ENCODE measurements around the gene DPH6.

Gene DPH6

DNA sequence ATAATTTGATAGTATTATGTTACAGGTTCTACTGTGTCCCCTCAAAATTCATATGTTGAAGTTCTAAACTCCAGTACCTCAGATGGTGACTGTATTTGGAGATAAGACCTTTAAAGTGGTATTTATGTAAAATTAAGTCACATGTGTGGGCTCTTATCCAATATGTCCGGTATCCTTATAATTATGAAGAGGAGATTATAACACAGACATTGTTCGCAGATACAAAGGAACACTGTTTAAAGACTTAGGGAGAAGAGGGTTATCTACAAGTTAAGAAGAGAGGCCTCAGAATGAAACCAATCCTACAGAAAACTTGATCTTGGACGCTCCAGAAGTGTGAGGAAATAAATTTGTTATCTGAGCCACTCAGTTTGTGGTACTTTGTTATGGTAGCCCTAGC is 50.9 kb downstream of the DPH6 start:
- no peak for DNase-seq (ENCODE audit: low read depth)
- H3K4me3 ChIP-seq (ENCODE audit: low read depth, low read length), result no peak overlapping the region

DNA sequence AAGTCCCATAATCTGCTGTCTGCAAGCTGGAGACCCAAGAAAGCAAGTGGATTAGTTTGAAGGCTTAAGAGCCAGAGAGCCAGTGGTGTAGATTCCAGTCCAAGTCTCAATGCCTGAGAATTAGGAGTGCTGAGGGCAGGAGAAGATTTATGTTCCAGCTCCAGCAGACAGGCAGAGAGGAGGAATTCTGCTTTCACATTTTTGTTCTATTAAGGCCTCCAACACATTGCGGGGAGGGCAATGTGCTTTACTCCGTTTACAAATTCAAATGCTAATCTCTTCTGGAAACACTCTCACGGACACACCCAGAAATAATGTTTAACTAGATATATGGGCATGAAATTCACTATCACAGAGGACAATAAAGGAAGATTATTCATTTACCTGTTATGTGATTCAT is 54.0 kb downstream of the DPH6 start:
- H3K4me3 ChIP-seq (ENCODE audit: low read depth, low read length), result no peak overlapping the region
- DNase-seq (ENCODE audit: low read depth), result no peak

DNA sequence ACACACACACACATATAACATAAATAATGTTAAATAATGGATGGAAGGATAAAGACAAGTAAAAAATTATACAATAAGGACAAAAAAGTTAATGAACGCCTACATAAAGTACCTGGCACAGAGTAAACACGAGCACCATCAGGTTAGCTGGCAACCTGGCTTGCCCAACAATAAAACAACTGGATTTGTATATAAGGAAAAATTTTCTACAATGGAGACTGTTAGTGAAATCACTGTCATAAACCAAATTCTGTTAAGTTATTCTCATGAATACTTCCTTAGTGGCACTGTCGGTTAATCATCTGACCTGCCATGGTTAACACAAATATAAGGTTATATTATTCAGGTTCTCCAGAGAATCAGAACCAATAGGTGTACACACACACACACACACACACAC is 54.8 kb downstream of the DPH6 start:
- H3K4me3 ChIP-seq (ENCODE audit: low read depth, low read length), result no peak overlapping the region
- DNase-seq (ENCODE audit: low read depth), result no peak

DNA sequence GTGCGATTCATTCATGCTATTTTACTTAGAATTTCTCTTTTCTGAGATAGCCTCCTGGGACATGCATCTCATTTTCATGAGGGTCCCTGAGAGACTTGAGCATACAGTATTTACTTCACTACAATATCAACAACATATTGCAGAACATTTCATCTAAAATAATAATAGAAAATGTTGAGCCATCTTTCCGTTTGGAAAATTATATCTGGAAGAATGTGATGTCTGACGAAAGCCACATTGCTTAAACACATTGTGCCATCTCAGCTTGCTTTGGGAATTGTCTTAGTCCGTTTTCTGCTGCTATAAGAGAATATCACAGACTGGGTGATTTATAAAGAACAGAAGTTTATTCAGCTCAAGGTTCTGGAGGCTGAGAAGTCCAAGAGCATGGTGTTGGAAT is 55.5 kb downstream of the DPH6 start:
- DNase-seq (ENCODE audit: low read depth), result no peak

DNA sequence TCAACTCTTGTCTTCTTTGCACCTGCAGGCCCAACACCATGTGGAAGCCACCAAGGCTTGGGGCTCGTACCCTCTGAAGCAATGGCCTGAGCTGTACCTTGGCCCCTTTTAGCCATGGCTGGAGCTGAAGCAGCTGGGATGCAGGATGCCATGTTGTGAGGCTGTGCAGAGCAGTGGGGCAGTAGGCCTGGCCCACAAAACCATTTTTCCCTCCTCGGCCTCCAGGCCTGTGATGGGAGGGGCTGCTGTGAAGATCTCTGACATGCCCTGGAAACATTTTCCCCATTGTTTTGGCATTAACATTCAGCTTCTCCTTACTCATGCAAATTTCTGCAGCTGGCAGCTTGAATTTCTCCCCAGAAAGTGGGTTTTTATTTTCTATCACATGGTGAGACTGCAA is 58.5 kb downstream of the DPH6 start:
- H3K4me3 ChIP-seq (ENCODE audit: low read depth, low read length), result no peak overlapping the region
- no peak for DNase-seq (ENCODE audit: low read depth)

More for the DNA sequence above, 55.5 kb downstream of the DPH6 start:
- no peak overlapping the region for H3K4me3 ChIP-seq (ENCODE audit: low read depth, low read length)

DNA sequence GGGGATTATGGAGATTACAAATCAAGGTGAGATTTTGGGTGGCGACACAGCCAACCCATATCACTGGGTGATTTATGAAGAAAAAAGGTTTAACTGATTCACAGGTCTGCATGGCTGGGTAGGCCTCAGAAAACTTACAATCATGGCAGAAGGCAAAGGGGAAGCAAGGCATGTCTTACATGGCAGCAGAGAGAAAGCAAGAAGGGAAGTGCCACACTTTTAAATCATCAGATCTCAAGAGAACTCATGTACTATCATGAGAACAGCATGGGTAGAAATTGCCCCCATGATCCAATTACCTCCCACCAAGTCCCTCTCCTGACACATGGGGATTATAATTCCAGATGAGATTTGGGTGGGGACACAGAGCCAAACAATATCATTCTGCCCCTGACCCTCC is 59.7 kb downstream of the DPH6 start:
- DNase-seq (ENCODE audit: low read depth), result no peak
- no peak overlapping the region for H3K4me3 ChIP-seq (ENCODE audit: low read depth, low read length)

DNA sequence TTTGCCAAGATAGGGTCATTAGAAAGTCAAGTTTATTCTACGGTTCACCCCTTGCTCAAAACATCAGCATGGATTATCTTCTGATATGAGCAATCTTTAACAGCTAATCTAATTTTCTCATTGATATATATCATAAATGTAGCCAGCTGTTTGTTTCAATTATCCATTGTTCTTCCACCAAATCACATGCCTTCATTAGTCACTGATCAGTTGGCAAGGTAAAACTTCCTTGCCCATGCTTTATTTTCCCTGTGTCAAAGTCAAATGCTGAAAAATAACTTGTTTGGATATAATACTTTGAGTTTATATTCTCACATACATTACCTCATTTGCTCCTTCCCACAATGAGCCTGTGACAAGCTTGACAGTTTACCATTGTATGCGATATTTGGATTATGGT is 60.6 kb downstream of the DPH6 start:
- H3K4me3 ChIP-seq (ENCODE audit: low read depth, low read length), result no peak overlapping the region
- no peak for DNase-seq (ENCODE audit: low read depth)

DNA sequence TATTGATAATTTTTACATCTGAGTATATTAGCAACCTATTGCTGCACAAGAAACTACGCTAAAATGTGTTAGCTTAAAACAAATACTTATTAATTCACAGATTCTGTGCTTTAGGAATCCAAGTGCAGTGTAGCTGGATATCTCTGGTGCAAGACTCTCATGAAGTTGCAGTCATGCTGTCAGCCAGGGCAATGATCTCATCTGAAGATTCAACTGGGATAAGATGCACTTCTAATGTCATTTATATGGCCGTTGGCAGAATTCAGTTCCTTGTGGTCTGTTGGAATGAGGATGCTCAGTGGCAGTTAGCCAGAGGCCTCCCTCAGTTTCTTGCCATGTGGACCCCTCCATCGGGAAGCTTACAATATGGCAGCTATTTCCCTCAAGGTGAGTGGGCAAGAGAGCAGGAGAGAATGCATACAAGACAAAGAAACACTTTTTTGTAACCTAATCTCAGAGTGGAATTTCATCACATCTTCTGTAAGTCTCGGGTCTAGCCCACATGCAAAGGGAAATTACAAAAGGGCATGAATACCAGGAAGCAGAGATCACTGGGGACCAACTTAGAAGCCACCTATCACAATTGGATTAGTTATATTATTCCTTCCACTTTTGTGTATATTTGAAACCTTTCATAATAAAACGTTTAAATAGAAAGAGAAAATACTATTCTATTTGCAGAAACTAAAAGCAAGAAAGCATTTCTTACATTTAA is 61.6 kb downstream of the DPH6 start:
- no peak for DNase-seq (ENCODE audit: low read depth)
- H3K4me3 ChIP-seq (ENCODE audit: low read depth, low read length), result no peak overlapping the region

DNA sequence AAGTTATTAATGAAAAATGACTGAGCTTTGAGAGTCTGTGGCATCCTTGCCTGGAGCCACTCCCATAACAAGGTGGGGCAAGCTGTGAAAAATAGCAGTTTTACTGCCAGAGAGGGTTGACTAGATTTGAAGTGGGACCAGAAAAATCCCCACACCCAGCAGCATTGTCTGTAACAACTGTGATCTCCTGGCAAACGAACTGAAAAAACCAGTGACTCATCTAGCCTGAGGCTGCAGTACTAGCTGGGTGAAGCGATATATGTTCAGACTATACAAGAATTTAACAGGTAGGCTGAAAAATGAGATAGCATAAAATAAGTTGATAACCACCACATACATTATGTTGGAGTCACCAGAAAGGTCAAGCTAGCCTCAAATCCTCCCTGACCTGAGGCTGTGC is 64.0 kb downstream of the DPH6 start:
- H3K4me3 ChIP-seq (ENCODE audit: low read depth, low read length), result no peak overlapping the region
- peak; percentile 31 for DNase-seq (ENCODE audit: low read depth)

DNA sequence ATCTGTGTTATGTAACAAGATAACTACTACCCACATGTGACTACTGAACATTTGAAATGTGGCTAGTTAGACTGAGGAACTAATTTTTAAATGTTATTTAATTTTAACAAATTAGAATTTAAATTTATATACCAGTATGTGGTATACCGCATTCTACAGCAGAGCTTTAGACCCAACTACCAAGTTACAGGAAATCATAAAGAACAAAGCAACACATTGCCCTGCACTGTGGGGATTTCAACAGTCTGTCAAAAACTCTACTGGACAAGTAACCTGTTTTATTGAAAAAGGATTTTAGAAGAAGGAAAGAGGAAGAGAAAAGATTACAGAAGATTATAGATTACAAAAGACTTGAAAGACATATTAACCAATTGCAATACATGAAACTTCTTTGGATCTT is 64.9 kb downstream of the DPH6 start:
- no peak overlapping the region for H3K4me3 ChIP-seq (ENCODE audit: low read depth, low read length)
- no peak for DNase-seq (ENCODE audit: low read depth)

DNA sequence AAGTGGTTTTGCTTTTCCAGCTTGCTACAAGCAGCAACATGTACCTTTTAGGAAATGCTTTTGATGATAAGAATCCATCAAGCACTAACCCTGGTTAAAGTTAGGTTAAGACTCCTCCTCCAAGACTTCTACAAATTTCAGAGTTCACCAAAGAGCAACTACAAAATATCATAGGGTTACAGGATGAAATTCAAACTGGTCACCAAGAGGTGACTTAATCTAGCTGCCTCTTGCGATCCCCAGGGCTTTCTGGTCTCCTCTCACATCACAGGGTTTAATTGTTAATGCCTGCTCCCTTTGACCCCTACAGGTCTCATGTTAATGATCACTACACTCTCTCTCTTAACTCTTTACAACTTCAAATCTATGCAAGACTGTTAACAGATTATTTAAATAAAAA is 66.5 kb downstream of the DPH6 start:
- H3K4me3 ChIP-seq (ENCODE audit: low read depth, low read length), result no peak overlapping the region
- DNase-seq (ENCODE audit: low read depth), result no peak

DNA sequence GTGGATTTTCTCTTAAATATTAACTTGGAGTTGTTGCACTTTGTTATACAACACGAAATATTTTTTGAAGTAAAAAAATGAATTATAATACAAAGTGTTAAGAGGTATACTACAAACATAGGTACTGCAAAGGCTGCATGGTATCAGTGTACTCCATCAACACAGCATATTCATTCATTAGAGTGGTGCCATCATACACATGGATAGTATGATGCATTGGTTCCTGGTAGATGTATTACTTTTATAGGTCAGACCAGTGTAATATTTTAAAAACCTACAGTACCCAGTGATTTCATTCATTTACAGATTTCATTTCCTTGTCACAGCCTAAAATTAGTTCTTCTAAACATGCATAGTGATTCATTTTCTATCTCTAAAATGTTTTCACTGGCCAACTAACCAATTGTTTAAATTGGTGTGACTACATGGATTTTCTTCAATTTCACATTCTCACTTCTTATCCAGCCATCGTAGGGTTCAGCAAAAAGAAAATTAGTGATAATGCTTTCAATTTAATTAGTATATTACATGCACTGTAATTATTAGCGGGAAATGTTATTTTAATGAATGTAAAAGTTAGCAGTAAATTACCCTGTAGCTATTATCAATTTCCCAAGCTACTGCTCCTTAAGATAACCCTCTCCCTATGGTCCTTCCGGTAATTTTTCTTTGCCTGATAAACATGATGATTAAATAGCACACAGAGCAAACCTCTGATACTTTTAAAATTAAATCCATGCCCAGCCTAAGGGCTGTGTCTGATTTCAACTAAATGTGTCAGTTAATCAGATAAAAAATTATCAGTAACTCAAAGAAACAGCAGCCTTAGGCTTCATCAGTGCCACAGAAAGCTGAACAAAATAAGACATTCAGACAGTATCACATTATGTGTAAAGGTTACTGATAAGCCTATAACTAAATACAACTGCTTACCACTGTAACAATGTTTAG is 68.4 kb downstream of the DPH6 start:
- no peak overlapping the region for H3K4me3 ChIP-seq (ENCODE audit: low read depth, low read length)
- DNase-seq (ENCODE audit: low read depth), result no peak

DNA sequence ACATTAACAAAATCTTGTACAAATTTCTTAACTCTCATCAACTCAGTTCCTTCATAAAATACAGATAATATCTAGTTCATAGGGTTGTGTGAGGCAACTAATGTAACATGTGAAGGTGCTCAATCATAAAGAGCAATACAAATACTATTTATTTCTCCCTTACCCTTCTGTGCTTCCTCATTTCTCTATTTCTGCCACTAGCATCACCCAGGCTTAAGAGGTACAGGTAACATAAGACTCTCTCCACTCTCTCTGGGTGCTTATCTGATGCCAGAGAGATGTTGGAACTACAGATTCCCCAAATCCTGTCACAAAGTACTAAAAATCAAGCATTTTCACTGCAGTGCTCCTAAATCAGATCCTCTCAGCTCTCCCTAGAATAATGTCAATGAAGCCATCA is 74.9 kb downstream of the DPH6 start:
- no peak overlapping the region for H3K4me3 ChIP-seq (ENCODE audit: low read depth, low read length)
- DNase-seq (ENCODE audit: low read depth), result no peak

DNA sequence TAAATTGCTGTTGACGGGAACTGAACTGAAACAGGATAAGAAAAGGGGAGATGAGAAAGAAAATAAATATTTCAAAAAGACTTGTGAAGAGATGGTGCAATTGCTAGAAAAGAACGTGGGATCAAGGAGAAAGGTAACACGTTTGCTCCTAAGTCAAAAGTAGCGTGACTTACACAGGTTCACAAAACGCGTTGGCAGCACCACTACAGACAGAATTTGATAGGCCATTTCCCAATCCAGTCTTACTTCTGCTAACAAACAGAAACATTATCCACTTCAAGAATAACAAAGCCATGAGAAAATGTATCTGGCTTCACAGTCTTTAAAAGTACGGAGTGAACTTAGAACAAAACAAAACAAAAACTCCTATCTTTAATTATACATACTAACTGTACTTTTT is 75.5 kb downstream of the DPH6 start:
- H3K4me3 ChIP-seq (ENCODE audit: low read depth, low read length), result no peak overlapping the region
- DNase-seq (ENCODE audit: low read depth), result no peak

DNA sequence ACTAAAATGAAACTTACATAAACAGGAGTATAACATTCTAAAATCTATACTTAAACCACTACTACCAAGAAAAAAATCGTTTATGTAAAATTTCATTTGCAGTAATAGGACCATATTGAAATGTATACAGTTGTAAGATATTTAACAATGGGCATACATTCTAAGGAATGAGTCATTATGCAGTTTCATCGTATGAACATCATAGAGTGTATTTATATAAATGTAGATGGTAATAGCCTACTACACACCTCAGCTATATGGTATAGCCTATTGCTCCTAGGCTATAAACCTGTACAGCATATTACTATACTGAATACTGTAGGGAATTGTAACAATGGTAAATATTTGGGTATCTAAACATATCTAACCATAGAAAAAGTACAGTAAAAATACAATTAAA is 79.5 kb downstream of the DPH6 start:
- H3K4me3 ChIP-seq (ENCODE audit: low read depth, low read length), result no peak overlapping the region
- DNase-seq (ENCODE audit: low read depth), result no peak

DNA sequence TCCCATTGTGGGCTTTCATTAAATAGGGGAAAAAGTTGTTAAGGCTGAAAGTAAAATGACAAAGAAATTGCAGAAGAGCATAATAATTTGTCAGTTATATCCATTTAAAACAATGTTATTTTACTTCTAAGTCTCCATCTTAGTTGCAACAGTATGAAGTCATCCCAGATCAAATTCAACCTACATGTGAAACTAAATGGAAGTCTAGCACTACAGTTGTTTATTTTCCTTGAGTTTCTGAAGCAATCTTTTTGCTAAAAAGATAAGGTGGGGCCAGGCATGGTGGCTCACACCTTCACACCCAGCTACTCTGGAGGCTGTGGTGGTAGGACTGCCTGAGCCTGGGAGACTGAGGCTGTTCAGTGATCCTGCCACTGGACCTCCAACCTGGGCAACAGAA is 80.2 kb downstream of the DPH6 start:
- H3K4me3 ChIP-seq (ENCODE audit: low read depth, low read length), result no peak overlapping the region
- no peak for DNase-seq (ENCODE audit: low read depth)

DNA sequence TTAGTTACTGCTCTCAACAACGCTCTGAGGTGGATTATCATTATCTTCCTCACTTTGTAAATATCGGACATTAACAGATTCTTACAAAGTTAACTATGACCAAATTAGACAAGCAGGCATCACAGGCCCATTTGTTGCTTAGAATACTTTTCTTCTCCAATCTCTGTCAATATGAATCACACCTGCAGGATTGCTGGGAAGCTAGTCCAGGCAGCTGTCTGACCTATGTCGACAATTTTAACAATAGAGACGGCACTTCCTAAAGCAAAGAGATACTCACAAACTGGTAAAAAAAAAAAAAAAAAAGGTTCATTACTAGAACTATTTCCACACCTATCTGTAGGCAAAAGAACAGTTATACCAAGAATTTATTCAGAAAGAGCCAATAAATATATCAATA is 85.3 kb downstream of the DPH6 start:
- DNase-seq (ENCODE audit: low read depth), result no peak
- H3K4me3 ChIP-seq (ENCODE audit: low read depth, low read length), result no peak overlapping the region

DNA sequence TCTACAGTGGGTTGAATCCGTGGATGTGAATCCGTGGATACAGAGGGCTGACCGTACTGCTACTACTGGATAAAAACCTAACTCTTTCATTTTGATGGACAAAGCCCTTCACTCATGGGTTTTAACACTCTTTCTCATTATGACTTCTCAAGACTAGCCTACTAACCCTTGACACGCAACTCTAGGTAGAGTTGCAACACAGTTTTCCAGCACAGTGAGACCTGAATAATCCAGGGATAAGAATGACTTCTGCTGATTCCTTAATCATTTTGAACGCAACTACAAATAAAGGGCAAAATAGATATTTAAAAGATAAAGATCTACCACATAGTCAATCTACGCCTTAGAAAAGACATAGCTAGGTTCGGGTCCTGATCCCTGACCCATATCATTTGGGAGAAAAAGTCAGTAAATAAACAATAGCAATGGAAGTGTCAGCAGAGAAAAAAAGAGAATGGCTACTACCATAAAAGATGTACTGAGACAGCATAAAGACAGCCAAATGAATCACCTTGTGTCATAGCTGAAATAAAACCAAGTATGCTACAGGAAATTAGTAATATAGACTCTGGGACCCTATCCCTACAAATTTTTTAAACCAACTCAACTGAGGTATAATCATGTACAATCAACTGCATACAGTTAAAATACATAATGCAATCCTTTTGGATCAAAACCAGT is 87.6 kb downstream of the DPH6 start:
- DNase-seq (ENCODE audit: low read depth), result no peak
- H3K4me3 ChIP-seq (ENCODE audit: low read depth, low read length), result no peak overlapping the region

DNA sequence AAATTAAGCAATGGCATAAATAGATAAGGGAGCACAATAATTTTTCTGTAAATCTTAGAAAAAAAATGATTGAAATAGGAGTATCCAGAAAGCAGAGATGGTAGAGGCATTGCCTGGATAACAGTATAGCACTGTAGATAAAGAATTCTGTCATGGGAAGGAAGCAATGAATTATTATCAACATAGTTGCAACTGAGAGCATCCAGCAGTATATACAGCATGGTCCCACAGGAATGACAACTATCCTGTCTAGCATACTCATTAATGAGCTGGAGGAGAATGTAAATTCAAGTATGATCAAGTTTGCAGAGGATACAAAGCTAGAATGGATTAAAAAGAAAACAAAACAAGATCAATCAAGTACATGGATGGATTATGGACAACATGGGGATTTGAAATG is 90.8 kb downstream of the DPH6 start:
- H3K4me3 ChIP-seq (ENCODE audit: low read depth, low read length), result no peak overlapping the region
- DNase-seq (ENCODE audit: low read depth), result no peak

DNA sequence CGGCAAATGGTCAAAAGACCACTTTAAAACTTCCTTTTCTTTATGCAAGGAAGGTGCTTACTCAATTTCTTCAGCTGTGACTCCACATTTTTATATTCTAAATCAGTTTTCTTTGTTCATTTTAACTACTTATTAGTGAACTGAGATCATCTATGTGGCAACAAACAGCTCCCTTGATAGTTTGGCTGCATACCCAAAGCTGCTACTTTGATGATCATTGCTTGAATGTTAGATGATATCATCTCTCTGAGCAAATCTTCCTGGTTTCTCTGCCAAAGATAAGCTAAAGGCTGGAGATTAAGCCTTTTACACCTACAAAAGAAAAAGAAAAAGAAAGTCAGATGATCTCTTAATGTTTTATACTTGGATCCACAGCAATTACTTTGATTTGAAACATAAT is 95.5 kb downstream of the DPH6 start:
- DNase-seq (ENCODE audit: low read depth), result peak; percentile 75
- H3K4me3 ChIP-seq (ENCODE audit: low read depth, low read length), result no peak overlapping the region

All from skeletal muscle cell (primary cell).